ENCODE data around the gene RAB11FIP3. TPM values are rescaled to one million over a fixed set of nuclear protein-coding genes. Genes with fewer than 3 reads are reported as not detected.
A peak's percentile ranks its signal among the peaks of the same experiment; 100 is the strongest.

RAB11FIP3 gene
- total RNA-seq, 1 donor from 2014 or later: 36.3 TPM

- no peak for DNase-seq (ENCODE audit: low read depth in 2 of 2)
Observed at GRCh38 chr16:529012-529575, 103.6 kb downstream of the RAB11FIP3 start.

- no peak for DNase-seq (ENCODE audit: low read depth in 2 of 2)
Observed at GRCh38 chr16:530111-530817, 104.8 kb downstream of the RAB11FIP3 start.

- no peak for DNase-seq (ENCODE audit: low read depth in 2 of 2)
Observed at GRCh38 chr16:531494-532125, 106.2 kb downstream of the RAB11FIP3 start.

GRCh38 chr16:533391-534123 lies 108.1 kb downstream of the RAB11FIP3 start:
- DNase-seq (ENCODE audit: low read depth in 2 of 2): no peak

GRCh38 chr16:534135-534534 lies 108.7 kb downstream of the RAB11FIP3 start:
- no peak for DNase-seq (ENCODE audit: low read depth in 2 of 2)

GRCh38 chr16:534856-535445 lies 109.5 kb downstream of the RAB11FIP3 start:
- no peak for DNase-seq (ENCODE audit: low read depth in 2 of 2)

- peak in 1 of 2 donors; percentile 57 for DNase-seq (ENCODE audit: low read depth in 2 of 2)
Observed at GRCh38 chr16:535446-536405, 110.3 kb downstream of the RAB11FIP3 start.

- no peak for DNase-seq (ENCODE audit: low read depth in 2 of 2)
Observed at GRCh38 chr16:536746-537145, 111.3 kb downstream of the RAB11FIP3 start.

GRCh38 chr16:537415-538335 lies 112.2 kb downstream of the RAB11FIP3 start:
- no peak for DNase-seq (ENCODE audit: low read depth in 2 of 2)

GRCh38 chr16:539901-540530 lies 114.6 kb downstream of the RAB11FIP3 start:
- peak in 1 of 2 donors; percentile 76 for DNase-seq (ENCODE audit: low read depth in 2 of 2)

- DNase-seq (ENCODE audit: low read depth in 2 of 2): no peak
Observed at GRCh38 chr16:540645-541340, 115.3 kb downstream of the RAB11FIP3 start.

- DNase-seq (ENCODE audit: low read depth in 2 of 2): no peak
Observed at GRCh38 chr16:543301-544164, 118.1 kb downstream of the RAB11FIP3 start.

- DNase-seq (ENCODE audit: low read depth in 2 of 2): no peak
Observed at GRCh38 chr16:544517-544916, 119.1 kb downstream of the RAB11FIP3 start.

- DNase-seq (ENCODE audit: low read depth in 2 of 2): peak; percentile 46 to 71
Observed at GRCh38 chr16:546909-547770, 121.7 kb downstream of the RAB11FIP3 start.

- no peak for DNase-seq (ENCODE audit: low read depth in 2 of 2)
Observed at GRCh38 chr16:548586-548985, 123.1 kb downstream of the RAB11FIP3 start.

- DNase-seq (ENCODE audit: low read depth in 2 of 2): no peak
Observed at GRCh38 chr16:549544-550263, 124.3 kb downstream of the RAB11FIP3 start.

Measured in lung microvascular endothelial cell (primary cell).